SK-N-SH treated with all-trans-retinoic acid at 6 μM for 48 hours (cell line): ENCODE measurements around the gene CTNS.

Experiments
- BACH2 ChIP-seq: fragments of 250-450 bp; sonication (Bioruptor Pico); IDR thresholded peaks from 2 replicates; pipeline ENCODE4 v1.9.0; 2021; ENCODE audit warnings: mild to moderate bottlenecking, borderline replicate concordance
- ESRRG ChIP-seq: fragments of 250-450 bp; sonication (Bioruptor Pico); IDR thresholded peaks from 2 replicates; pipeline ENCODE4 v1.6.1; 2021; ENCODE audit warnings: mild to moderate bottlenecking
- ISL1 ChIP-seq: fragments of 250-450 bp; sonication (Bioruptor Pico); IDR thresholded peaks from 2 replicates; pipeline ENCODE4 v2.1.2; 2022; ENCODE audit warnings: mild to moderate bottlenecking, moderate library complexity
- TCF4 ChIP-seq: fragments of 250-450 bp; sonication (Bioruptor Pico); IDR thresholded peaks from 2 replicates; pipeline ENCODE4 v1.8.0; 2021; ENCODE audit warnings: mild to moderate bottlenecking, moderate library complexity, borderline replicate concordance
- ZC3H10 ChIP-seq: fragments of 250-450 bp; sonication (Bioruptor Pico); IDR thresholded peaks from 2 replicates; pipeline ENCODE4 v1.5.1; 2021; ENCODE audit warnings: mild to moderate bottlenecking, moderate library complexity
- ZFP3 ChIP-seq: fragments of 250-450 bp; sonication (Bioruptor Pico); IDR thresholded peaks from 2 replicates; pipeline ENCODE4 v1.5.0; 2020; ENCODE audit warnings: mild to moderate bottlenecking, moderate library complexity
- ZFP30 ChIP-seq: fragments of 450-650 bp; formaldehyde crosslinking; IDR thresholded peaks from 2 replicates; pipeline ENCODE4 v1.5.0; 2022; ENCODE audit warnings: mild to moderate bottlenecking, moderate library complexity
- ZNF70 ChIP-seq: fragments of 450-650 bp; formaldehyde crosslinking; IDR thresholded peaks from 2 replicates; pipeline ENCODE4 v1.5.0; 2020; ENCODE audit warnings: mild to moderate bottlenecking, moderate library complexity
- TF ChIP-seq, protein P1 (sequence below): fragments of 250-450 bp; sonication (Bioruptor Pico); IDR thresholded peaks from 2 replicates; pipeline ENCODE4 v1.5.1; 2021; ENCODE audit warnings: mild to moderate bottlenecking, moderate library complexity
- TF ChIP-seq, protein P2 (sequence below): fragments of 250-450 bp; sonication (Bioruptor Pico); IDR thresholded peaks from 2 replicates; pipeline ENCODE4 v1.5.0; 2020; ENCODE audit warnings: mild to moderate bottlenecking, moderate library complexity
- TF ChIP-seq, protein P3 (sequence below): fragments of 250-450 bp; sonication (Bioruptor Pico); IDR thresholded peaks from 2 replicates; pipeline ENCODE4 v1.8.0; 2020; ENCODE audit warnings: mild to moderate bottlenecking, moderate library complexity, borderline replicate concordance
- TF ChIP-seq, protein P4 (sequence below): fragments of 250-450 bp; sonication (Bioruptor Pico); IDR thresholded peaks from 2 replicates; pipeline ENCODE4 v1.8.0; 2021; ENCODE audit warnings: low read depth, mild to moderate bottlenecking, moderate library complexity, borderline replicate concordance

GRCh38 chr17:3682033-3682432 is 45.5 kb downstream of the CTNS start:
- TF ChIP-seq ZFP30 (CRISPR knock-in tag): no peak
- TF ChIP-seq, protein P1, sequence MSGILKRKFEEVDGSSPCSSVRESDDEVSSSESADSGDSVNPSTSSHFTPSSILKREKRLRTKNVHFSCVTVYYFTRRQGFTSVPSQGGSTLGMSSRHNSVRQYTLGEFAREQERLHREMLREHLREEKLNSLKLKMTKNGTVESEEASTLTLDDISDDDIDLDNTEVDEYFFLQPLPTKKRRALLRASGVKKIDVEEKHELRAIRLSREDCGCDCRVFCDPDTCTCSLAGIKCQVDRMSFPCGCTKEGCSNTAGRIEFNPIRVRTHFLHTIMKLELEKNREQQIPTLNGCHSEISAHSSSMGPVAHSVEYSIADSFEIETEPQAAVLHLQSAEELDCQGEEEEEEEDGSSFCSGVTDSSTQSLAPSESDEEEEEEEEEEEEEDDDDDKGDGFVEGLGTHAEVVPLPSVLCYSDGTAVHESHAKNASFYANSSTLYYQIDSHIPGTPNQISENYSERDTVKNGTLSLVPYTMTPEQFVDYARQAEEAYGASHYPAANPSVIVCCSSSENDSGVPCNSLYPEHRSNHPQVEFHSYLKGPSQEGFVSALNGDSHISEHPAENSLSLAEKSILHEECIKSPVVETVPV: no peak
- TF ChIP-seq, protein P2, sequence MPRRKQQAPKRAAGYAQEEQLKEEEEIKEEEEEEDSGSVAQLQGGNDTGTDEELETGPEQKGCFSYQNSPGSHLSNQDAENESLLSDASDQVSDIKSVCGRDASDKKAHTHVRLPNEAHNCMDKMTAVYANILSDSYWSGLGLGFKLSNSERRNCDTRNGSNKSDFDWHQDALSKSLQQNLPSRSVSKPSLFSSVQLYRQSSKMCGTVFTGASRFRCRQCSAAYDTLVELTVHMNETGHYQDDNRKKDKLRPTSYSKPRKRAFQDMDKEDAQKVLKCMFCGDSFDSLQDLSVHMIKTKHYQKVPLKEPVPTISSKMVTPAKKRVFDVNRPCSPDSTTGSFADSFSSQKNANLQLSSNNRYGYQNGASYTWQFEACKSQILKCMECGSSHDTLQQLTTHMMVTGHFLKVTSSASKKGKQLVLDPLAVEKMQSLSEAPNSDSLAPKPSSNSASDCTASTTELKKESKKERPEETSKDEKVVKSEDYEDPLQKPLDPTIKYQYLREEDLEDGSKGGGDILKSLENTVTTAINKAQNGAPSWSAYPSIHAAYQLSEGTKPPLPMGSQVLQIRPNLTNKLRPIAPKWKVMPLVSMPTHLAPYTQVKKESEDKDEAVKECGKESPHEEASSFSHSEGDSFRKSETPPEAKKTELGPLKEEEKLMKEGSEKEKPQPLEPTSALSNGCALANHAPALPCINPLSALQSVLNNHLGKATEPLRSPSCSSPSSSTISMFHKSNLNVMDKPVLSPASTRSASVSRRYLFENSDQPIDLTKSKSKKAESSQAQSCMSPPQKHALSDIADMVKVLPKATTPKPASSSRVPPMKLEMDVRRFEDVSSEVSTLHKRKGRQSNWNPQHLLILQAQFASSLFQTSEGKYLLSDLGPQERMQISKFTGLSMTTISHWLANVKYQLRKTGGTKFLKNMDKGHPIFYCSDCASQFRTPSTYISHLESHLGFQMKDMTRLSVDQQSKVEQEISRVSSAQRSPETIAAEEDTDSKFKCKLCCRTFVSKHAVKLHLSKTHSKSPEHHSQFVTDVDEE: no peak
- TF ChIP-seq ZNF70: no peak
- TF ChIP-seq TCF4 (CRISPR knock-in tag): no peak
- TF ChIP-seq ZC3H10: no peak
- TF ChIP-seq, protein P3, sequence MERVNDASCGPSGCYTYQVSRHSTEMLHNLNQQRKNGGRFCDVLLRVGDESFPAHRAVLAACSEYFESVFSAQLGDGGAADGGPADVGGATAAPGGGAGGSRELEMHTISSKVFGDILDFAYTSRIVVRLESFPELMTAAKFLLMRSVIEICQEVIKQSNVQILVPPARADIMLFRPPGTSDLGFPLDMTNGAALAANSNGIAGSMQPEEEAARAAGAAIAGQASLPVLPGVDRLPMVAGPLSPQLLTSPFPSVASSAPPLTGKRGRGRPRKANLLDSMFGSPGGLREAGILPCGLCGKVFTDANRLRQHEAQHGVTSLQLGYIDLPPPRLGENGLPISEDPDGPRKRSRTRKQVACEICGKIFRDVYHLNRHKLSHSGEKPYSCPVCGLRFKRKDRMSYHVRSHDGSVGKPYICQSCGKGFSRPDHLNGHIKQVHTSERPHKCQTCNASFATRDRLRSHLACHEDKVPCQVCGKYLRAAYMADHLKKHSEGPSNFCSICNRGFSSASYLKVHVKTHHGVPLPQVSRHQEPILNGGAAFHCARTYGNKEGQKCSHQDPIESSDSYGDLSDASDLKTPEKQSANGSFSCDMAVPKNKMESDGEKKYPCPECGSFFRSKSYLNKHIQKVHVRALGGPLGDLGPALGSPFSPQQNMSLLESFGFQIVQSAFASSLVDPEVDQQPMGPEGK (CRISPR knock-in tag): no peak
- no peak for TF ChIP-seq ZFP3 (CRISPR knock-in tag)
- TF ChIP-seq, protein P4, sequence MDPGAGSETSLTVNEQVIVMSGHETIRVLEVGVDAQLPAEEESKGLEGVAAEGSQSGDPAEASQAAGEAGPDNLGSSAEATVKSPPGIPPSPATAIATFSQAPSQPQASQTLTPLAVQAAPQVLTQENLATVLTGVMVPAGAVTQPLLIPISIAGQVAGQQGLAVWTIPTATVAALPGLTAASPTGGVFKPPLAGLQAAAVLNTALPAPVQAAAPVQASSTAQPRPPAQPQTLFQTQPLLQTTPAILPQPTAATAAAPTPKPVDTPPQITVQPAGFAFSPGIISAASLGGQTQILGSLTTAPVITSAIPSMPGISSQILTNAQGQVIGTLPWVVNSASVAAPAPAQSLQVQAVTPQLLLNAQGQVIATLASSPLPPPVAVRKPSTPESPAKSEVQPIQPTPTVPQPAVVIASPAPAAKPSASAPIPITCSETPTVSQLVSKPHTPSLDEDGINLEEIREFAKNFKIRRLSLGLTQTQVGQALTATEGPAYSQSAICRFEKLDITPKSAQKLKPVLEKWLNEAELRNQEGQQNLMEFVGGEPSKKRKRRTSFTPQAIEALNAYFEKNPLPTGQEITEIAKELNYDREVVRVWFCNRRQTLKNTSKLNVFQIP: no peak
- no peak for TF ChIP-seq BACH2 (CRISPR knock-in tag)
- TF ChIP-seq ESRRG (CRISPR knock-in tag): no peak
- TF ChIP-seq ISL1: no peak
